ENCODE data around the gene MPEG1. TPM values are rescaled to one million over a fixed set of nuclear protein-coding genes. Genes with fewer than 3 reads are reported as not detected.

The MPEG1 gene
- total and polyA plus RNA-seq, 4 donors = 3.2 to 27.2 (median 16.9) TPM

GRCh38 chr11:59192446-59193020, 20.2 kb downstream of the MPEG1 start:
- no peak overlapping the region for H3K9ac ChIP-seq (ENCODE audit: low read depth in 1 of 2, low read length in 2 of 2)
- no peaks in the 10 kb centered on the region for H3K9me3 ChIP-seq (ENCODE audit: control insufficient read depth in 4 of 4, low read length in 3 of 4)
- H3K4me3 ChIP-seq (ENCODE audit: low read depth in 1 of 3, low read length in 3 of 3) = no peak overlapping the region
- WGBS = 90% methylated on average over 4 of the region's 4 CpGs
- H3K27ac ChIP-seq (ENCODE audit: low read depth in 1 of 2, low read length in 2 of 2) = no peak overlapping the region
- H3K4me1 ChIP-seq (ENCODE audit: control insufficient read depth in 4 of 4, insufficient read depth in 4 of 4, low read length in 3 of 4) = peaks cover 10 to 50% (median 36%) of the 10 kb centered on the region in 4 donors
- DNase-seq (ENCODE audit: low spot score) = no peak
- H3K27me3 ChIP-seq (ENCODE audit: control insufficient read depth in 4 of 4, insufficient read depth in 4 of 4, low read length in 3 of 4) = no peaks in the 10 kb centered on the region
- H3K36me3 ChIP-seq (ENCODE audit: control insufficient read depth in 4 of 4, insufficient read depth in 3 of 4, low read depth in 1 of 4, low read length in 3 of 4) = peaks cover 6 to 50% (median 26%) of the 10 kb centered on the region in 4 donors
- TF ChIP-seq HNF4A (conservative IDR thresholded peaks at IDR 0.05) (no peak), SP1 (IDR thresholded peaks at IDR 0.05) (no peak), MAX (IDR thresholded peaks at IDR 0.05) (no peak), REST (IDR thresholded peaks at IDR 0.05) (no peak), FOXA1 (IDR thresholded peaks at IDR 0.05) (no peak), FOXA2 (IDR thresholded peaks at IDR 0.05) (no peak), NR2F2 (IDR thresholded peaks at IDR 0.05) (no peak)

GRCh38 chr11:59191890-59192289, 20.8 kb downstream of the MPEG1 start:
- Histone ChIP-seq H3K27me3 (ENCODE audit: control insufficient read depth in 4 of 4, insufficient read depth in 4 of 4, low read length in 3 of 4) (no peaks in the 10 kb centered on the region), H3K36me3 (ENCODE audit: control insufficient read depth in 4 of 4, insufficient read depth in 3 of 4, low read depth in 1 of 4, low read length in 3 of 4) (peaks cover 6 to 50% (median 26%) of the 10 kb centered on the region in 4 donors), H3K9ac (ENCODE audit: low read depth in 1 of 2, low read length in 2 of 2) (no peak overlapping the region), H3K4me1 (ENCODE audit: control insufficient read depth in 4 of 4, insufficient read depth in 4 of 4, low read length in 3 of 4) (peaks cover 16 to 55% (median 39%) of the 10 kb centered on the region in 4 donors), H3K4me3 (ENCODE audit: low read depth in 1 of 3, low read length in 3 of 3) (no peak overlapping the region), H3K9me3 (ENCODE audit: control insufficient read depth in 4 of 4, low read length in 3 of 4) (no peaks in the 10 kb centered on the region), H3K27ac (ENCODE audit: low read depth in 1 of 2, low read length in 2 of 2) (peak overlapping the region; percentile 76 to 81)
- TF ChIP-seq FOXA2 (IDR thresholded peaks at IDR 0.05) (no peak), HNF4A (conservative IDR thresholded peaks at IDR 0.05) (no peak), ATF3 (IDR thresholded peaks at IDR 0.05) (no peak), YY1 (IDR thresholded peaks at IDR 0.05) (no peak)
- no peak for DNase-seq (ENCODE audit: low spot score)
- 73% methylated on average over 8 of the region's 8 CpGs for WGBS

- Histone ChIP-seq H3K27me3 (ENCODE audit: control insufficient read depth in 4 of 4, insufficient read depth in 4 of 4, low read length in 3 of 4) (no peaks in the 10 kb centered on the region), H3K4me1 (ENCODE audit: control insufficient read depth in 4 of 4, insufficient read depth in 4 of 4, low read length in 3 of 4) (peaks cover 17 to 60% (median 42%) of the 10 kb centered on the region in 4 donors), H3K27ac (ENCODE audit: low read depth in 1 of 2, low read length in 2 of 2) (peak overlapping the region; percentile 76 to 81), H3K4me3 (ENCODE audit: low read depth in 1 of 3, low read length in 3 of 3) (no peak overlapping the region), H3K36me3 (ENCODE audit: control insufficient read depth in 4 of 4, insufficient read depth in 3 of 4, low read depth in 1 of 4, low read length in 3 of 4) (peaks cover 6 to 47% (median 21%) of the 10 kb centered on the region in 4 donors), H3K9ac (ENCODE audit: low read depth in 1 of 2, low read length in 2 of 2) (peak overlapping the region in 1 of 2 donors; percentile 51), H3K9me3 (ENCODE audit: control insufficient read depth in 4 of 4, low read length in 3 of 4) (no peaks in the 10 kb centered on the region)
- WGBS = 32% methylated on average over 4 of the region's 4 CpGs
- DNase-seq (ENCODE audit: low spot score) = no peak
- TF ChIP-seq HNF4G (IDR thresholded peaks at IDR 0.05) = peak; percentile 96
- TF ChIP-seq GABPA (IDR thresholded peaks at IDR 0.05 in 1 of 2, conservative IDR thresholded peaks at IDR 0.05 in 1 of 2) = peak in 1 of 2 donors; percentile 51
- TF ChIP-seq CTCF (IDR thresholded peaks at IDR 0.05; ENCODE audit: low read depth, low read length, missing input control) = no peak
- peak; percentile 99 for TF ChIP-seq SP1 (IDR thresholded peaks at IDR 0.05)
- TF ChIP-seq HNF4A (conservative IDR thresholded peaks at IDR 0.05) = peak; percentile 99
- TF ChIP-seq REST (IDR thresholded peaks at IDR 0.05) = peak; percentile 68
- peak; percentile 8 for TF ChIP-seq NR2F2 (IDR thresholded peaks at IDR 0.05)
- peak; percentile 33 to 48 for TF ChIP-seq EGR1 (IDR thresholded peaks at IDR 0.05; ENCODE audit: low read depth in 2 of 2)
- peak; percentile 76 for TF ChIP-seq YY1 (IDR thresholded peaks at IDR 0.05)
- TF ChIP-seq TAF1 (conservative IDR thresholded peaks at IDR 0.05) = no peak
- peak; percentile 79 for TF ChIP-seq RXRA (IDR thresholded peaks at IDR 0.05)
- TF ChIP-seq FOXA2 (IDR thresholded peaks at IDR 0.05) = no peak
- no peak for TF ChIP-seq FOXA1 (IDR thresholded peaks at IDR 0.05)
- TF ChIP-seq RAD21 (IDR thresholded peaks at IDR 0.05) = no peak
These were observed 21.6 kb downstream of the MPEG1 start for GRCh38 chr11:59191095-59191494.

Data from liver (tissue), 9 donors.